ENCODE results near the gene RNASEH1.

The RNASEH1 gene

DNA sequence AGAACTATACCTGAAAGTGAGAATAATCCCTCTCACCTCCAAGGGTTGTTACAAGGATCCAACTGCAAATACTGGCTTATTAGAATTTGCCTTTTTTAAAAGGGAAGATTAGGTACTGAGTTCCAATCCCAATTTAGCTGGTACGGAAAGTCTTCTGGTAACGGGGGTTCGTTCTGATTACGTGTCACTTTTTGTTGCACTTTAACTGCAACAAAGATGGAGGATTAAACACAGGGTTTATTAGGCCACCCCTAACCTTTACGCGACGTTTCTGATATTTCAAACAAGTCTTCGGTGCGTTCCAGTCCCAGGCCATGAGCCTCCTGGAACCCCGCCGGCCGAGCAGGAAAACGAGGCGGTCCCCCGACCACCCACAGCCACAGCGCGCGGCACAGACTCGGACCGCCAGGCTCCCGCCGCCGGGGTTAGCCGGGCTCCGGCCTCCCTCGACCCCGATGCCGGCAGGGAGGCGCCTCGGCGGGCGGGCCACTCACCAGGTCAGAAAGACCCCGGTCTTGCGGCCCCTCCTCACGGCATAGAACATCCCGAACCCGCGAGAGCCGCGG, 411 bp downstream of the RNASEH1 start:
- TF ChIP-seq CTCF (IDR thresholded peaks at IDR 0.05; ENCODE audit: low read length, missing control alignments): no peak
- peak overlapping the region; percentile 78 for H3K4me3 ChIP-seq (replicated peaks; ENCODE audit: low read depth, low read length)
- DNase-seq (ENCODE audit: low read depth): no peak

DNA sequence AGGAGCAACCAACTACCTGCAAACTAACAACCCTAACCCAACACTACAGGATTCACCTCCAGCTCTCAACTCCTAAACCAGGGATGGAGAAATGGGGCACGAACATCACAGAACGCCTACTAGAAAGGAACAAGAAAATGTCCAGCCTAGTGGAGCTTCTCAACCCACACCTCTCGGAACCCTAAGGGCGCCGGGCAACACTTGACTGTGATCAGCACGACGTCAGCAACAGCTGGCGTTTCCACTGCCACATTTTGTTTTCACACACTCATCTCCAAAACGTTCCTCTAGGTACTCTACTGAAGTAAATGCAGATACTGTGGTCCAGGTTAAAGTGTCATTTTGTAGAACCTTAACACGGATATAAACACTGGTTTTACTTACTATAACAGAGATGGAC, 4.2 kb downstream of the RNASEH1 start:
- no peak overlapping the region for H3K4me3 ChIP-seq (replicated peaks; ENCODE audit: low read depth, low read length)
- no peak for TF ChIP-seq CTCF (IDR thresholded peaks at IDR 0.05; ENCODE audit: low read length, missing control alignments)
- no peak for DNase-seq (ENCODE audit: low read depth)

DNA sequence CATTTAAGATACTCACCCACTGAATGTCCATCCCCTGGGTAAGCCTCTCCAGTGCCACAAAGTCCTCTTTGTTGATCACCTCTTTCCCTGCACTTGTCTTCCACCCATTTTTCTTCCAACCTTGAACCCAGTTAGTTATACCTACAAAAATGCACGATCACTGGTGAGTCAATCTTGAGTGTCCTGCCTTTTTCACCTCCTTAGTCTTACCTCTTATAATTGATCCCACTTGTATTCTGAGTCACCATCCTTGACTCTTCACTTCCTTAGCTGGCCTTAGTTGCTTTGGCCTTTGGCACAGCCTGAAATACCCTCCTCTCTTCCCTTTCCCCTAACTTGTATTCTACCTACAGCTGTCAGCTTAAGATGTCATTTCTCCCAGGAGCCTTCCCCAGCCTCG, 10.2 kb downstream of the RNASEH1 start:
- no peak overlapping the region for H3K4me3 ChIP-seq (replicated peaks; ENCODE audit: low read depth, low read length)
- no peak for DNase-seq (ENCODE audit: low read depth)
- no peak for TF ChIP-seq CTCF (IDR thresholded peaks at IDR 0.05; ENCODE audit: low read length, missing control alignments)

GRCh38 chr2:3545788-3546478, 12.2 kb downstream of the RNASEH1 start:
- no peak for DNase-seq (ENCODE audit: low read depth)
- no peak for TF ChIP-seq CTCF (IDR thresholded peaks at IDR 0.05; ENCODE audit: low read length, missing control alignments)
- H3K4me3 ChIP-seq (replicated peaks; ENCODE audit: low read depth, low read length): no peak overlapping the region

DNA sequence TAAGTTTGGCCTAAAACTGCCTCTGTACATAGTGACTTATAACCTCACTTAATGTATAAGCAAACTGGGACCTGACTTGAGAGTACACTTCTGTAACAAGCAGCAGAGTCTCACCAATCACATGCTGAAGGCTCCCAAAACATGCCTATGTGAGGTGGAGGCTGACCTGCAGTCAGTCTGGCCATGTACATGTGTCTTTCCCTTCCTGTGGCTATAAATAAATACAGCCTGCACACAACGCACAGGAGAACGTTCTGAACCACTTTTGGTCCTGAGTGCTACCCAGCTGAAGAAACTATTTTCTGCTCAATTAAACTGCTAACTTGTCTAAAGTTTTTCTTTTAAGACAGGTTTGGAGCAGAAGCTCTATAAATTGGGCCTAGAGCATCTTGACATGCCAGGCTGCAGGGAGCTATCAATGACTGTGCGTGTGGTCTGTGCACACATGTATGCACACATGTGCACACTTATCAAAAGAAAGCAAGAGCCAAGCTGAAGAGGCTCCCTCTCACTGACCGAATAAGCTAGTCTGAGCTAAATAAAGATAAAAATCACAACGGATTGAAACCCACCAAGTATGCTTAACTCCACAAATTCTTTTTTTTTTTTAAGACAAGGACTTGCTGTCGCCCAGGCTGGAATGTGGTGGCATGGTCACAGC, 15.0 kb downstream of the RNASEH1 start:
- TF ChIP-seq CTCF (IDR thresholded peaks at IDR 0.05; ENCODE audit: low read length, missing control alignments): no peak
- no peak overlapping the region for H3K4me3 ChIP-seq (replicated peaks; ENCODE audit: low read depth, low read length)
- DNase-seq (ENCODE audit: low read depth): no peak

GRCh38 chr2:3542107-3542506, 16.0 kb downstream of the RNASEH1 start:
- no peak for TF ChIP-seq CTCF (IDR thresholded peaks at IDR 0.05; ENCODE audit: low read length, missing control alignments)
- no peak overlapping the region for H3K4me3 ChIP-seq (replicated peaks; ENCODE audit: low read depth, low read length)
- DNase-seq (ENCODE audit: low read depth): no peak

Data from fibroblast of pulmonary artery (primary cell).